GM23248 (cell line): ENCODE data around the gene ZSCAN25. TPM values are rescaled to one million over a fixed set of nuclear protein-coding genes. Genes with fewer than 3 reads are reported as not detected.

Experiments
- DNase-seq: peaks from one replicate; pipeline ENCODE4 v3.0.0-alpha.2; 2015
- H2AFZ ChIP-seq: fragments of 200-600 bp; sonication (generic); 2 replicates; pipeline ENCODE4 v1.6.1; 2016; ENCODE audit warnings: antibody characterized with exemption
- H3F3A ChIP-seq: fragments of 200-600 bp; sonication (generic); 2 replicates; pipeline ENCODE4 v1.6.1; 2016; ENCODE audit warnings: mild to moderate bottlenecking, antibody characterized with exemption, mixed run types; ENCODE audit not compliant: insufficient read depth
- H3K27ac ChIP-seq: fragments of 200-600 bp; sonication (generic); 2 replicates; pipeline ENCODE4 v1.5.1; 2016; ENCODE audit warnings: mild to moderate bottlenecking
- H3K27me3 ChIP-seq: fragments of 200-600 bp; sonication (generic); replicated peaks from 2 replicates; pipeline ENCODE4 v1.6.1; 2016; ENCODE audit warnings: mild to moderate bottlenecking; ENCODE audit not compliant: insufficient read depth
- H3K36me3 ChIP-seq: fragments of 200-600 bp; sonication (generic); 2 replicates; pipeline ENCODE4 v1.6.1; 2016; ENCODE audit warnings: low read depth, mild to moderate bottlenecking
- H3K4me1 ChIP-seq: fragments of 200-600 bp; sonication (generic); 2 replicates; pipeline ENCODE4 v1.6.1; 2016; ENCODE audit warnings: mild to moderate bottlenecking; ENCODE audit not compliant: insufficient read depth
- H3K4me2 ChIP-seq: fragments of 200-600 bp; sonication (generic); one replicate; pipeline ENCODE4 v1.6.1; 2016; ENCODE audit warnings: mild to moderate bottlenecking; ENCODE audit not compliant: unreplicated experiment
- H3K4me3 ChIP-seq: fragments of 200-600 bp; sonication (generic); 2 replicates; pipeline ENCODE4 v1.5.1; 2016; ENCODE audit warnings: mild to moderate bottlenecking
- H3K79me2 ChIP-seq: fragments of 200-600 bp; sonication (generic); 2 replicates; pipeline ENCODE4 v1.6.1; 2016; ENCODE audit warnings: mild to moderate bottlenecking; ENCODE audit not compliant: insufficient read depth
- H3K9ac ChIP-seq: fragments of 200-600 bp; sonication (generic); 2 replicates; pipeline ENCODE4 v1.6.1; 2016; ENCODE audit warnings: mild to moderate bottlenecking
- H3K9me2 ChIP-seq: fragments of 200-600 bp; sonication (generic); 2 replicates; pipeline ENCODE4 v1.6.1; 2016; ENCODE audit warnings: mixed run types, mild to moderate bottlenecking, moderate library complexity; ENCODE audit not compliant: insufficient read depth
- H3K9me3 ChIP-seq: fragments of 200-600 bp; sonication (generic); one replicate; pipeline ENCODE4 v1.6.1; 2017; ENCODE audit warnings: low read depth
- H4K20me1 ChIP-seq: fragments of 200-600 bp; sonication (generic); 2 replicates; pipeline ENCODE4 v1.6.0; 2016; ENCODE audit not compliant: insufficient read depth
- EZH2 ChIP-seq: fragments of 200-600 bp; sonication (generic); IDR thresholded peaks from 2 replicates; pipeline ENCODE4 v1.6.1; 2018; ENCODE audit warnings: antibody characterized with exemption, mild to moderate bottlenecking; ENCODE audit not compliant: insufficient read depth, poor library complexity, severe bottlenecking
- EZH2phosphoT487 ChIP-seq: fragments of 200-600 bp; sonication (generic); IDR thresholded peaks from 2 replicates; pipeline ENCODE4 v1.6.1; 2018; ENCODE audit warnings: antibody characterized with exemption, moderate library complexity, mild to moderate bottlenecking, low read depth; ENCODE audit not compliant: insufficient read depth
- WGBS, 2 experiments: methylation state at CpG; one replicate each; pipeline ENCODE4 v1.1.6; 2015 to 2017; ENCODE audit warnings: low lambda C conversion rate in 2 of 2, low coverage in 1 of 2; ENCODE audit errors: missing lambda C conversion rate in 2 of 2; 5-methylcytosine and 5-hydroxymethylcytosine counted together
- in situ Hi-C: fragments of 300-500 bp; cut with MboI; formaldehyde crosslinking; loops from 2 replicates; pipeline ENCODE4 v1.15.0; 2020
- polyA plus RNA-seq: library from polyadenylated mRNA; unstranded; fragments of >200 nt; fragmentation: Nextera tagmentation; extraction: Ambion mirVana; gene quantifications from 2 replicates; pipeline ENCODE4 v1.2.1, GENCODE V29; 2016
- total RNA-seq: library from RNA; depleted of rRNA; stranded (reverse); fragments of >200 nt; shearing (Covaris generic); gene quantifications from 2 replicates; pipeline ENCODE4 v1.2.3, GENCODE V29; 2014

Gene ZSCAN25
- total and polyA plus RNA-seq, 2 experiments from 2014 or later: 6.5 to 7.2 TPM

DNA sequence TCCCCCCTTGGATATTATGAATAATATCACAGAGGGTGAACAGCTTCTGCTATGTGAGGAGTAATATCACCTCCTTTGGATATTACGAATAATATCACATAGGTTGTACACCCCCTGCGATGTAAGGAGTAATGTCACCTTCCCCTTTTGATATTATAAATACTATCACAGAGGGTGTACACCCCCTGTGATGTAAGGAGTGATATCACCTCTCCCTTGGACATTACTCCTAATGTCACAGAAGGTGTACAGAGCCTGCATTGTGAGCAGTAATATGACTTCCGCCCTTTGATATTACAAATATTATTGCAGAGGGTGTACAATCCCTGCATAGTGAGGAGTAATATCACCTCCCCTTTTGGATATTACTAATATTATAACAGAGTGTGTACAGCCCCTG lies 27.9 kb upstream of the ZSCAN25 start:
- Histone ChIP-seq H3K9ac (no peak overlapping the region), H3K79me2 (no peaks in the 10 kb centered on the region), H3K4me1 (no peaks in the 10 kb centered on the region), H3K4me2 (no peak overlapping the region), H3K27ac (no peak overlapping the region), H3K36me3 (no peaks in the 10 kb centered on the region), H3F3A (no peaks in the 10 kb centered on the region), H3K9me2 (no peaks in the 10 kb centered on the region), H3K9me3 (no peaks in the 10 kb centered on the region), H3K27me3 (no peaks in the 10 kb centered on the region), H3K4me3 (no peak overlapping the region), H2AFZ (no peak overlapping the region), H4K20me1 (no peaks in the 10 kb centered on the region)
- 85 to 86% methylated on average over 3 of the region's 3 CpGs for WGBS, 2 experiments
- in situ Hi-C loops: no loop called here
- no peak for DNase-seq
- TF ChIP-seq EZH2phosphoT487 (no peak), EZH2 (no peak)

DNA sequence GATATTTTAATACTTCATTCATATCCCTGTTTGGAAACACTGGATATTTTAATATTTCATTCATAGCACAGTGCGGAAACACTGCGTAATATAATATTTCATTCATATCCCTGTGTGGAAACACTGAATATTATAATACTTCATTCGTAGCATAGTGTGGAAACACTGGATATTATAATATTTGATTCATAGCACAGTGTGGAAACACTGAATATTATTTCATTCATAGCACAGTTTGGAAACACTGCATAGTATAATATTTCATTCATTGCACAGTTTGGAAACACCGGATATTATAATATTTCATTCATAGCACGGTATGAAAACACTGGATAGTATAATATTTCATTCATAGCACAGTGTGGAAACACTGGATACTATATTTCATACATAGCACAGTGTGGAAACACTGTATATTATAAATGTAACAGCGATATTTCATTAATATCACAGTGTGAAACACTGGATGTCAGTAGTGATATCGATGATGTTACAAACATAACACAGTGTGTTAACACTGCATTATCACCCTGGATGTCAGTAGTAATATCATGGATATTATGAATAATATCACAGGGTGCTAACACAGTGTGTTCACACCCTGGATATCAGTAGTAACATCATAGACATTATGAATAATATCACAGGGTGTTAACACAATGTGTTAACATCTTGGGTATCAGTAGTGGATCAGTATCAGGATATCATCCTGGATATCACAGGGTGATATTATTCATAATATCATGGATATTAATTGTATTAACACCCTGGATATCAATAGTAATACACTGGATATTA lies 21.6 kb upstream of the ZSCAN25 start:
- Histone ChIP-seq H3K79me2 (no peaks in the 10 kb centered on the region), H4K20me1 (no peaks in the 10 kb centered on the region), H3K27ac (no peak overlapping the region), H3K4me1 (no peaks in the 10 kb centered on the region), H3K27me3 (no peaks in the 10 kb centered on the region), H3K36me3 (no peaks in the 10 kb centered on the region), H3K4me2 (no peak overlapping the region), H3K9ac (no peak overlapping the region), H3K9me3 (no peaks in the 10 kb centered on the region), H2AFZ (no peak overlapping the region), H3K4me3 (no peak overlapping the region), H3F3A (no peaks in the 10 kb centered on the region), H3K9me2 (no peaks in the 10 kb centered on the region)
- in situ Hi-C loops: no loop called here
- TF ChIP-seq EZH2phosphoT487 (no peak), EZH2 (no peak)
- no peak for DNase-seq
- WGBS, 2 experiments: 58 to 61% methylated on average over 7 of the region's 7 CpGs

DNA sequence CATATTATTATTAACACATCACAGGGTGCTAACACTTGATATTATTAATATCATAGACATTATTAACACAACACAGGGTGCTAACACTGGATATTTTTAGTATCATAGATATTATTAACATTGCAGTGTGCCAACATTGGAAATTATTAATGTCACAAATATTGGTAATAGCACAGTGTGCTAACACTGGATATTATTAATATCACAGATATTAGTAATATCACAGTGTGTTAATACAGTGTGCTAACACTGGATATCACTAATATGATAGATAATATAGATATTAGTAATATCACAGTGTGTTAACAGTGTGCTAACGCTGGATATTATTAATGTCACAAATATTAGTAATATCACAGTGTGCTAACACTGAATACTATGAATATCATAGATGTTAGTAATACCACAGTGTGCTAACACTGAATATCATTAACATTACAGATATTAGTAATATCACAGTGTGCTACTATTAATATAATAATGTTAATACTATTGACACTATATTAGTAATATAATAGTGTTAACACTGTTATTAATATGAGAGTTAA lies 20.3 kb upstream of the ZSCAN25 start:
- no peak overlapping the region for H3K27ac ChIP-seq
- no peaks in the 10 kb centered on the region for H3K79me2 ChIP-seq
- no peak overlapping the region for H3K9ac ChIP-seq
- DNase-seq: no peak
- no peaks in the 10 kb centered on the region for H3F3A ChIP-seq
- no peaks in the 10 kb centered on the region for H3K36me3 ChIP-seq
- in situ Hi-C loops: no loop called here
- TF ChIP-seq EZH2 (no peak), EZH2phosphoT487 (no peak)
- no peak overlapping the region for H3K4me2 ChIP-seq
- no peaks in the 10 kb centered on the region for H4K20me1 ChIP-seq
- no peaks in the 10 kb centered on the region for H3K4me1 ChIP-seq
- no peak overlapping the region for H3K4me3 ChIP-seq
- no peak overlapping the region for H2AFZ ChIP-seq
- H3K27me3 ChIP-seq: no peaks in the 10 kb centered on the region
- H3K9me3 ChIP-seq: no peaks in the 10 kb centered on the region
- no peaks in the 10 kb centered on the region for H3K9me2 ChIP-seq
- 95 to 98% methylated on average over 1 of the region's 1 CpG for WGBS, 2 experiments

GRCh38 chr7:99597762-99598501 lies 18.8 kb upstream of the ZSCAN25 start, which contains the start of gene TMEM225B:
Gene TMEM225B, plus strand, starts transcription at chr7:99598267. Its CDS starts 6,122 bp downstream, at chr7:99604389.
- H2AFZ ChIP-seq: no peak within 1 kb of the TSS
- no peaks in the 10 kb centered on the region for H3K4me1 ChIP-seq
- H3K27ac ChIP-seq: no peak within 1 kb of the TSS
- no peaks in the 10 kb centered on the region for H3K9me3 ChIP-seq
- no peaks in the 10 kb centered on the region for H3K27me3 ChIP-seq
- H3K4me2 ChIP-seq: no peak within 1 kb of the TSS
- in situ Hi-C loops: no loop called here
- no peak within 1 kb of the TSS for H3K9ac ChIP-seq
- H3K36me3 ChIP-seq: no peaks in the 10 kb centered on the region
- no peak for TF ChIP-seq EZH2phosphoT487
- TF ChIP-seq EZH2: no peak
- H3K4me3 ChIP-seq: no peak within 1 kb of the TSS
- no peaks in the 10 kb centered on the region for H3K9me2 ChIP-seq
- WGBS, 2 experiments: 50 to 54% methylated on average over 26 to 34 of the region's 34 CpGs
- DNase-seq: no peak
- H3K79me2 ChIP-seq: no peaks in the 10 kb centered on the region
- H4K20me1 ChIP-seq: no peaks in the 10 kb centered on the region
- H3F3A ChIP-seq: no peaks in the 10 kb centered on the region
